SK-N-SH treated with all-trans-retinoic acid at 6 μM for 48 hours (cell line): ENCODE results near the gene NPTXR.

Source experiments
- ATAC-seq: fragments of 200-7000 bp; cut with Tn5 transposase; 3 replicates; pipeline ENCODE4 v1.9.1; 2020; ENCODE audit warnings: mild to moderate bottlenecking, moderate library complexity
- ARNTL ChIP-seq: fragments of 450-650 bp; formaldehyde crosslinking; IDR thresholded peaks from 2 replicates; pipeline ENCODE4 v1.5.0; 2020; ENCODE audit warnings: low read depth, mild to moderate bottlenecking, moderate library complexity, borderline replicate concordance
- BACH2 ChIP-seq: fragments of 250-450 bp; sonication (Bioruptor Pico); IDR thresholded peaks from 2 replicates; pipeline ENCODE4 v1.9.0; 2021; ENCODE audit warnings: mild to moderate bottlenecking, borderline replicate concordance
- CREB5 ChIP-seq: fragments of 250-450 bp; sonication (Bioruptor Pico); IDR thresholded peaks from 2 replicates; pipeline ENCODE4 v1.5.1; 2020; ENCODE audit warnings: low read depth, mild to moderate bottlenecking, moderate library complexity
- CSDC2 ChIP-seq: fragments of 250-450 bp; sonication (Bioruptor Pico); IDR thresholded peaks from 2 replicates; pipeline ENCODE4 v1.5.0; 2020; ENCODE audit warnings: mild to moderate bottlenecking, moderate library complexity
- ESRRG ChIP-seq: fragments of 250-450 bp; sonication (Bioruptor Pico); IDR thresholded peaks from 2 replicates; pipeline ENCODE4 v1.6.1; 2021; ENCODE audit warnings: mild to moderate bottlenecking
- GLIS3 ChIP-seq: fragments of 250-450 bp; sonication (Bioruptor Pico); IDR thresholded peaks from 2 replicates; pipeline ENCODE4 v1.5.0; 2020; ENCODE audit warnings: mild to moderate bottlenecking, moderate library complexity
- ISL1 ChIP-seq: fragments of 250-450 bp; sonication (Bioruptor Pico); IDR thresholded peaks from 2 replicates; pipeline ENCODE4 v2.1.2; 2022; ENCODE audit warnings: mild to moderate bottlenecking, moderate library complexity
- OSR1 ChIP-seq: fragments of 250-450 bp; sonication (Bioruptor Pico); IDR thresholded peaks from 2 replicates; pipeline ENCODE4 v1.8.0; 2022; ENCODE audit warnings: moderate library complexity, mild to moderate bottlenecking, inconsistent platforms
- PATZ1 ChIP-seq: fragments of 250-450 bp; sonication (Bioruptor Pico); IDR thresholded peaks from 2 replicates; pipeline ENCODE4 v1.8.0; 2020; ENCODE audit warnings: mild to moderate bottlenecking, moderate library complexity, borderline replicate concordance
- POU6F1 ChIP-seq: fragments of 250-450 bp; sonication (Bioruptor Pico); IDR thresholded peaks from 2 replicates; pipeline ENCODE4 v1.8.0; 2021; ENCODE audit warnings: low read depth, mild to moderate bottlenecking, moderate library complexity, borderline replicate concordance
- PPARA ChIP-seq: fragments of 250-450 bp; sonication (Bioruptor Pico); IDR thresholded peaks from 2 replicates; pipeline ENCODE4 v1.5.0; 2020; ENCODE audit warnings: mild to moderate bottlenecking, borderline replicate concordance
- RARB ChIP-seq: fragments of 250-450 bp; sonication (Bioruptor Pico); IDR thresholded peaks from 2 replicates; pipeline ENCODE4 v1.8.0; 2021; ENCODE audit warnings: mild to moderate bottlenecking, moderate library complexity
- SNAI2 ChIP-seq: fragments of 250-450 bp; sonication (Bioruptor Pico); IDR thresholded peaks from 2 replicates; pipeline ENCODE4 v1.5.0; 2020; ENCODE audit warnings: mild to moderate bottlenecking, moderate library complexity
- TCF4 ChIP-seq: fragments of 250-450 bp; sonication (Bioruptor Pico); IDR thresholded peaks from 2 replicates; pipeline ENCODE4 v1.8.0; 2021; ENCODE audit warnings: mild to moderate bottlenecking, moderate library complexity, borderline replicate concordance
- TOX ChIP-seq: fragments of 250-450 bp; sonication (Bioruptor Pico); IDR thresholded peaks from 2 replicates; pipeline ENCODE4 v1.8.0; 2021; ENCODE audit warnings: mild to moderate bottlenecking, moderate library complexity, borderline replicate concordance
- TSHZ2 ChIP-seq: fragments of 250-450 bp; sonication (Bioruptor Pico); IDR thresholded peaks from 2 replicates; pipeline ENCODE4 v1.5.0; 2020; ENCODE audit warnings: mild to moderate bottlenecking, moderate library complexity
- ZC3H10 ChIP-seq: fragments of 250-450 bp; sonication (Bioruptor Pico); IDR thresholded peaks from 2 replicates; pipeline ENCODE4 v1.5.1; 2021; ENCODE audit warnings: mild to moderate bottlenecking, moderate library complexity
- ZFP3 ChIP-seq: fragments of 250-450 bp; sonication (Bioruptor Pico); IDR thresholded peaks from 2 replicates; pipeline ENCODE4 v1.5.0; 2020; ENCODE audit warnings: mild to moderate bottlenecking, moderate library complexity
- ZFP30 ChIP-seq: fragments of 450-650 bp; formaldehyde crosslinking; IDR thresholded peaks from 2 replicates; pipeline ENCODE4 v1.5.0; 2022; ENCODE audit warnings: mild to moderate bottlenecking, moderate library complexity
- ZNF565 ChIP-seq: fragments of 450-650 bp; formaldehyde crosslinking; conservative IDR thresholded peaks from 2 replicates; pipeline ENCODE4 v1.5.0; 2020; ENCODE audit warnings: low read depth, mild to moderate bottlenecking, moderate library complexity
- ZNF70 ChIP-seq: fragments of 450-650 bp; formaldehyde crosslinking; IDR thresholded peaks from 2 replicates; pipeline ENCODE4 v1.5.0; 2020; ENCODE audit warnings: mild to moderate bottlenecking, moderate library complexity

NPTXR gene

GRCh38 chr22:38796262-38796957 lies 47.4 kb downstream of the NPTXR start:
- ATAC-seq = no peak

GRCh38 chr22:38795569-38795968 lies 48.3 kb downstream of the NPTXR start:
- no peak for ATAC-seq
- TF ChIP-seq CSDC2 (CRISPR knock-in tag) (no peak), RARB (CRISPR knock-in tag) (no peak), CREB5 (CRISPR knock-in tag) (no peak), PPARA (CRISPR knock-in tag) (no peak), PATZ1 (CRISPR knock-in tag) (no peak)
- TF ChIP-seq, all 23 proteins: peak for 0

More at GRCh38 chr22:38796262-38796957, 47.4 kb downstream of the NPTXR start:
- TF ChIP-seq GLIS3 (CRISPR knock-in tag) (no peak), SNAI2 (CRISPR knock-in tag) (no peak), ISL1 (CRISPR knock-in tag) (no peak), ESRRG (no peak), CSDC2 (CRISPR knock-in tag) (no peak), ARNTL (no peak), ZFP30 (no peak)

GRCh38 chr22:38793721-38794466 lies 49.9 kb downstream of the NPTXR start, which contains the start of gene DNAL4:
Gene DNAL4, minus strand, starts transcription at chr22:38794143. Its CDS starts 11,412 bp downstream, at chr22:38782731.
- no peak for TF ChIP-seq SNAI2 (CRISPR knock-in tag)
- no peak for TF ChIP-seq ARNTL
- TF ChIP-seq ZNF70 (CRISPR knock-in tag) = no peak
- no peak for TF ChIP-seq TCF4 (CRISPR knock-in tag)
- TF ChIP-seq GLIS3 (CRISPR knock-in tag) = no peak
- TF ChIP-seq OSR1 (CRISPR knock-in tag) = no peak
- no peak for TF ChIP-seq RARB (CRISPR knock-in tag)
- TF ChIP-seq TSHZ2 (CRISPR knock-in tag) = no peak
- TF ChIP-seq CREB5 (CRISPR knock-in tag) = no peak
- no peak for TF ChIP-seq ISL1 (CRISPR knock-in tag)
- no peak for TF ChIP-seq BACH2 (CRISPR knock-in tag)
- TF ChIP-seq PPARA (CRISPR knock-in tag) = no peak
- no peak for TF ChIP-seq ZFP3 (CRISPR knock-in tag)
- TF ChIP-seq TOX (CRISPR knock-in tag) = no peak
- ATAC-seq = peak; percentile 99

- no peak for ATAC-seq
- TF ChIP-seq TOX (CRISPR knock-in tag) (no peak), BACH2 (CRISPR knock-in tag) (no peak), ZNF70 (CRISPR knock-in tag) (no peak), ISL1 (CRISPR knock-in tag) (no peak), OSR1 (CRISPR knock-in tag) (no peak), ZNF565 (CRISPR knock-in tag) (no peak), TSHZ2 (CRISPR knock-in tag) (no peak), POU6F1 (CRISPR knock-in tag) (no peak), TCF4 (CRISPR knock-in tag) (no peak), ZC3H10 (CRISPR knock-in tag) (no peak), ESRRG (no peak), ZFP3 (CRISPR knock-in tag) (no peak), PPARA (CRISPR knock-in tag) (no peak), GLIS3 (CRISPR knock-in tag) (no peak)
Observed at GRCh38 chr22:38793317-38793716, 50.5 kb downstream of the NPTXR start.
